HG03432 (cell line): ENCODE measurements around the gene UPF1.
"Not testable (repeated sequence)": the region's sequence is repeated elsewhere in the genome, so short reads cannot be mapped to it uniquely, and the experiment has no call there.

Experiments
- ATAC-seq: cut with Tn5 transposase; IDR thresholded peaks from one replicate; pipeline ENCODE4 v1.9.1; 2021; ENCODE audit warnings: mild to moderate bottlenecking, moderate library complexity; ENCODE audit not compliant: unreplicated experiment

The UPF1 gene

GRCh38 chr19:18895038-18895823 lies 63.5 kb downstream of the UPF1 start:
- no peak for ATAC-seq

GRCh38 chr19:18895824-18896341 lies 64.1 kb downstream of the UPF1 start, which contains the start of gene CERS1:
Gene CERS1 (minus strand): TSS chr19:18896158. CDS start chr19:18896072, 86 bp downstream.
- no peak for ATAC-seq

- no peak for ATAC-seq
Measured at GRCh38 chr19:18896421-18896841, 64.7 kb downstream of the UPF1 start.

- ATAC-seq: no peak
Measured at GRCh38 chr19:18897094-18898029, 65.6 kb downstream of the UPF1 start.

- no peak for ATAC-seq
Measured at GRCh38 chr19:18898081-18898606, 66.4 kb downstream of the UPF1 start.

- ATAC-seq: no peak
Measured at GRCh38 chr19:18898607-18899408, 67.0 kb downstream of the UPF1 start.

GRCh38 chr19:18899624-18900560 lies 68.1 kb downstream of the UPF1 start:
- ATAC-seq: no peak

GRCh38 chr19:18900700-18901481 lies 69.1 kb downstream of the UPF1 start:
- no peak for ATAC-seq

- ATAC-seq: no peak
Measured at GRCh38 chr19:18901491-18901890, 69.7 kb downstream of the UPF1 start.

- ATAC-seq: not testable (repeated sequence)
Measured at GRCh38 chr19:18902519-18902918, 70.8 kb downstream of the UPF1 start.

- no peak for ATAC-seq
Measured at GRCh38 chr19:18903156-18904037, 71.6 kb downstream of the UPF1 start.

- ATAC-seq: no peak
Measured at GRCh38 chr19:18904334-18905057, 72.7 kb downstream of the UPF1 start.

- no peak for ATAC-seq
Measured at GRCh38 chr19:18905058-18905456, 73.3 kb downstream of the UPF1 start.

GRCh38 chr19:18905513-18906236 lies 73.9 kb downstream of the UPF1 start:
- ATAC-seq: no peak

GRCh38 chr19:18906605-18907519 lies 75.1 kb downstream of the UPF1 start:
- ATAC-seq: no peak
